Hematopoietic multipotent progenitor cell (in vitro differentiated cells): ENCODE data around the gene MYO5B. TPM values are rescaled to one million over a fixed set of nuclear protein-coding genes. Genes with fewer than 3 reads are reported as not detected.
A peak's percentile ranks its signal among the peaks of the same experiment; 100 is the strongest.
"Not testable (repeated sequence)": the region's sequence is repeated elsewhere in the genome, so short reads cannot be mapped to it uniquely, and the experiment has no call there.

Experiments
- DNase-seq, 3 donors: peaks; one replicate each; pipeline ENCODE4 v3.0.0-alpha.2; 2011 to 2015; ENCODE audit warnings: low read depth in 2 of 3, low spot score in 2 of 3
- total RNA-seq: library from RNA; depleted of rRNA; stranded (reverse); fragments of >200 nt; gene quantifications from one replicate; pipeline ENCODE4 v1.2.3, GENCODE V29; 2012

The MYO5B gene
- total RNA-seq, result under 0.01 TPM

DNA sequence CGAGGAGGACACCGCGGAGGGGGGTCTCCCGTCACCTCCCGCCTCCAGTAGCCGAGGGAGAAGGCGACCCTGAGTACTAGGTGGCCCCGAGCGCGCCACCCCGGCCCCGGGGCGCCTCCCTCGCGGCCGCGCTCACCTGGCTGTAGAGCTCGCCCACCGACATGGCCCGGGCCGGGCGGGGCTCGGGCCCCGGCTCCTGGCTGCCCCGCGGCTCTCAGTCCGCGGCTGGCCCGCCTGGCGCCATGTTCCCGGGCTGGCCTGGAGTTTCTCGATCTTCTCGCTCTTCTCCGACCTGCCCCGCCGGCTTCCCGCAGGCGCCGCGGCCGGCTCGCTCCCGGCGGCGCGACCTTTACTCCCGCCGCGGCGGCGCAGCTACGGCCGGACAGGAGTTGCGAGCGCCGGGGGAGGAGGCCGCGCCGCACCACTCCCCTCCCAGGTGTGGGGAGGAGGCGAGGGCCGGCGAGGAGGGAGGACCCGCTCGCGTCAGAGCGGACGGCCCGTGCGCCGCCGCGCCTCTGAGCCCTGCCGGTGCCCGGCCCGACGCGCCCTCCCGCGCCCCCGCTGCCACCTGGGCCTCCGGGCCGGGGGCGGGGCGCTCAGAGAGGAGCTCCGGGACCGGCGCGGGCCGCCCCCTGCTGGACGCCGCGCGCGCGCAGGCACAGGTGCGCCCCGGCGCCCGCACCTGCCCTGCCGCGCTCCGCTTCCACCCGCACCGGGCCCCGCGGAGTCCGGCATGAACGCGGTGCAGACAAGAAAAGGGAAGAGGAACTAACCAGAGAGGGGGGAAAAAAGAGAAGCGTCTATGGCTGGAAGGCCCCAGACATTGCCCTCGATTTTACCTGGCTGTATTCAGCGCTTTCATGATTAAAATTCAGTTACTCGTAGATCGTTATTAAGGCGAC, at the start of gene MYO5B:
Gene MYO5B, minus strand, starts transcription at position 517 of the 902 bp plus-strand sequence. Its CDS starts 354 bp downstream, at position 163.
- peak; percentile 14 to 44 (median 42) for DNase-seq

DNA sequence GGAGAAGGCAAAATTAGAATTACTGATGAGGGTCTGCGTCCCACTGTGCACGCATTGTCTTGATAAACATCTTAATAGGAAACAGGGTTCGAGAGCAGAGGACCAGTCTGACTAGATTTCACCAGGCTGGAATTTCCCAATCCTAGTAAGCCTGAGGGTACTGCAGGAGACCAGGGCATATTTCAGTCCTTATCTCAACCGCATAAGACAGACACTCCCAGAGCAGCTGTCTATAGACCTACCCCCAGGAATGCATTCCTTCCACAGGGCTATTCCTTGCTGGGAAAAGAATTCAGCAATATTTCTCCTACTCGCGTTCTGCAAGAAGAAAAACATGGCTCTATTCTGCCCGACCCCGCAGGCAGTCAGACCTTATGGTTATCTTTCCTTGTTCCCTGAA, 46.8 kb upstream of the MYO5B start:
- DNase-seq, result not testable (repeated sequence)

DNA sequence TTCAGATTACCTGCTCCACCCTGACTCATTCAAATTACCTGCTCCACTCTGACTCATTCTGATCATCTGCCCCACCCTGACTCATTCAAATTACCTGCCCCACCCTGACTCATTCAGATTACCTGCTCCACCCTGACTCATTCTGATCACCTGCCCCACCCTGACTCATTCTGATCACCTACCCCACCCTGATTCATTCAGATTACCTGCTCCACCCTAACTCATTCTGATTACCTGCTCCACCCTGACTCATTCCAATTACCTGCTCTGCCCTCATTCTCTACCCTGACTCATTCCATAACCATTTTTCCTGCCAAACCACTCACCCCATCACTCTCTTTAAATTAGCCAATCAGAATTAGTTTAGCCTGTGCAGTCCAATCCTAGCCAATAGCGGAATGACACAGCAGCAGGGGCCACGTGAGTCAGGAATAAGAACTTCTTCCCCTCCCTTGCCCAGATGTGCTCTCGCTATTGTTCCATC, 45.2 kb upstream of the MYO5B start:
- DNase-seq, result no peak

DNA sequence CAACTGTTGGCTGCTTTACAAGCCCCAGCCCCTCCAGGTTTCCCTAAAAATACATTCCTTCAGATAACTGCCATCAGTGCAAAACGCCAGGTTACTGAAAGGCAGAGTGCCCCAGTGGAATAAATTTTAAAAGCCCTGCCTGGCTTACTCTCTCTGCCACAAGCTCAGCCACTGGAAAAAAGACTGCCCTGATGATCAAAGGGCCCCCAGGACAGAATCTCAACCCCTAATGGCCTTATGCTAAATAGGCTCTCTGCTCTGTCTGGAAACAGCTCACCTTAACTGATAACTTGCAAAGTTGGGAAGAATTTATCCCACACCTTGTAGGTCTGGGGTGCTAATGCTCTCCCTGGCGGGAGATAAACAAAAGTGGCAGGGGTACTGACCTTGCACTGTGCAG, 37.5 kb upstream of the MYO5B start:
- no peak for DNase-seq

DNA sequence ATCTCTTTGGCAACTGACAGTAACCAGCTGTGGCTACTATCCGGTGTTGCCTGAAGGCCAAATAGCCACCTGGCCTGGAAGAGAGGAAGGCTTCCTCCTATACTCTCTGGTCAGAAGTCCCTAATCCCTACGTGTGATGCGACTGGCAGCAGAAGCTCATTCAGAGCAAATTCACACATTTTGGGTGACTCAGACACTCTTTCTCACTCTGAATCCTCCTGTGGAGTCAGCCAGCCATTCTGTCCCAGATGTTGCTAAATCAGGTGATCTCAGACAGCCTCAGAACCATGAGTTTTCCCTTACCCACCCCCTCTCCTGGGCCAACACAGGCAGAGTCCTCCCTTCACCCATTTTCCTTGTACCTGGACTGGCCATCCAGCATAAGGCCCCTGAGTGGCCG, 36.7 kb upstream of the MYO5B start:
- DNase-seq, result no peak

DNA sequence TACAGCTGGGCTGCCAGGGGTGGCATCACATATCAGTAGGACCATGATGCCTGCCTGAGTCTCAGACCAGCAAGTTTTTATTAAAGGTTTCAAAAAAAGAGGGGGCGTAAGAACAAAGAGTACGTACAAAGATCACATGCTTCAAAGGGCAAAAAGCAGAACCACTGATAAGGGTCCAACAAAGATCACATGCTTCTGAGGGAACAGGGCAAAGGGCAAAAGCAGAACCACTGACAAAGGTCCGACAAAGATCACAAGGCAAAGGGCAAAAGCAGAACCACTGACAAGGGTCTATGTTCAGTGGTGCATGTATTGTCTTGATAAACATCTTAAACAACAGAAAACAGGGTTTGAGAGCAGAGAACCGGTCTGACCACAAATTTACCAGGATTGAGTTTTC, 25.3 kb upstream of the MYO5B start:
- not testable (repeated sequence) for DNase-seq

DNA sequence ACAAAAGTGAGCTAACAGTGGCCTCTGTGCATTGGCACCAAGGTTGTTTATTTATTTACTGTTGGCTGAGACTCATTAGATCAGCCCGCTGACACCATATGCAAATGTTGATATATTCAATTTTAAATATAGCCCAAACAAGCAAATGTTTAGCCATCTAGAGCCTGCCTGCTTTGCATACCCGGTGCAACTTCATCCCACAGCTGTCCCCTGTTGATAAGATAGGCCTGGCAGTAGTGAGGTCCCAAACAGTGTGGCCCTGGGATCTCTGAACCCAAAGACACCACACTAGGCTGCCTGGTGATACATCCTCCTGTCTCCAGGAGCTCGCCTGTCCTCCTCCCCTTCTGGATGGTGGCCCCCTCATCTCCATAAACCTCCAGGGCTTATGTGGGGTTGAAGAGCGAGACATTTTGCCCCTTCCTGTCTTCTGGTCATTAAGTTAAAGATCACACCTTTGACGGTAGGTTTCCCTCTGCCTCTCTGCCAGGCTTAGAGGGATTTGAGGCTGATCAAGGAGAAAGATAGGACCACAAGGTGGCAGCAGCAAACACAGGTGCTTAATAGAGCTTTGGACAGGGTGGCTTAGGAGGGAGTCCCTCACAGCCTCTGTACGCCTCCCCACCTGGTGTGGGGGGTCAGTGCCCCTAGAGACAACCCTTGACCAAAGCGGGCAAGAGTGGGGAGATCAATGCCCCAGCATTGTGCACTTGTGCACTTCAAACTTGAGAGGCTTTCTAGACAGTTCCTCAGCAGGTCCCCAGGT, 23.7 kb upstream of the MYO5B start:
- peak in 2 of 3 donors; percentile 5 to 58 for DNase-seq

DNA sequence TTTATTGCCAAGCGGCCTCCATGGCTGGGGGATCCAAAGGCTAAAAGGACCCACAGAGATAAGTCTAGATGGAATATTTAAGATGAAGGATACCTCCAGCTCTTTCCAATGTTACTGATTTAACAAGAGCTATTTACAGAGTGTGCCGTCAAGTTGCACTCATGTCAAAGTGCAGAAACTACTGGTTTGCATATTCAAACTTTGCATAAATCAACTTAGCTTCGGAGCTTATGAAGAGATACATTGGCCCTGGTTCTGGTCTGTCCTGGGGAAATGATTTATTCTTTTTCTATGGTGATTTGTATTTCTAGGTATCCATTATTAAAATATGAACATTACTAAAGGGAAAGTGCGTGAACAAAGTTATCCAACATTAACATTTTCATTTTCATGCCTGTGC, 14.4 kb upstream of the MYO5B start:
- no peak for DNase-seq

DNA sequence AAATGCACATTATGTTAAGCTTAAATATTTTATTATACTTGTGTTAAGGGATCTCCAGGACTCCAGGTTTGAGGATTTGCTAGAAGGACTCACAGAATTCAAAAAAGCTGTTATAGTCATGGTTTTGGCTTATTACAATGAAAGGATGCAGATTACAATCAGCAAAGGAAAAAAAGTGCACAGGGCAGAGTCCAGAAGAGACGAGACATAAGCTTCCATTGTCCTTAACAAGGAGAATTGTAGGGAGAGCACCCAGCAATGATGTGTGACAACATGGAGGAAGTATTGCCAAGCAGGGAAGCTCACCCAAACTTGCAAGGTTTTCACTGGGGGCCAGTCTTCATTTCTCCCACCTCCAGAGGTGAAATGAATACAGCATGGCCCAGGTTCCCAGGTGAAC, 12.8 kb upstream of the MYO5B start:
- DNase-seq, result no peak

DNA sequence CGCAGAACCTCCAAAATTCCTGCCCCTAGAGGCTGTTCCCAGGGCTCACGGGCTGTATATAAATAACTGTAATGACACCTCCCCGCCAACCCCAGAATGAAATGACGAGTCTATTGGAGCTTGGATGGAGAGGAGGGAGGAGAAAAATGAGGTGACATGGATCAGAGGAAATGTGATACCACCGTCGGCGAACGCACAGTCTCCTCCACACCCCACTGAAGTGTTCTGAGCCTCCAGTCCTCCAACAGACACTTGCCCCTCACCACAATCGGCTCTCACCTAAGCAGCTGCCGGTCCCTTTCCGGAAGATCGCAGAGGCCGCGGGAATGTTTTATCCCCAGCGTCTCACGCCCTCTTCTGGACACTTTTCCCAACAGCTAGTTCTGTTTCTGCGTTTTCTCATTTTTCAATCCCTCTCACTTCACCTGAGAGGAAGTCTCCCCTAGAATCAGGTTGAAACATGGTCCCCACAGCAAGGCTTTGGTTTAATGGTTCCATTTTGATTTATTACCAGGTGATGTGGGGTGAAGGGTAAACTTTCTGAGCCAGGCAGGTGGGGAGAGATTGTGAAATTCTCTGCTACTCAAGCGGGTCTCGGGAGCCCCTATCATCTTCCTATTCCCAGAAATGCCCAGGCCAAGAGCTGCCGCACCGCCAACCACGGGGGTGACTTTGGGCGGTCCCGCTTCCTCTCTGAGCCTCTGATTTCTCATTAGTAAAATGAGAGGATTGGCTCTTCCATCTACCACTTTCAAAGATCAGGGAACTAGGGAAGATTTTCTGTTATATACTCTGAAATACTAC, 9.1 kb upstream of the MYO5B start:
- DNase-seq, result peak in 2 of 3 donors; percentile 29 to 39

DNA sequence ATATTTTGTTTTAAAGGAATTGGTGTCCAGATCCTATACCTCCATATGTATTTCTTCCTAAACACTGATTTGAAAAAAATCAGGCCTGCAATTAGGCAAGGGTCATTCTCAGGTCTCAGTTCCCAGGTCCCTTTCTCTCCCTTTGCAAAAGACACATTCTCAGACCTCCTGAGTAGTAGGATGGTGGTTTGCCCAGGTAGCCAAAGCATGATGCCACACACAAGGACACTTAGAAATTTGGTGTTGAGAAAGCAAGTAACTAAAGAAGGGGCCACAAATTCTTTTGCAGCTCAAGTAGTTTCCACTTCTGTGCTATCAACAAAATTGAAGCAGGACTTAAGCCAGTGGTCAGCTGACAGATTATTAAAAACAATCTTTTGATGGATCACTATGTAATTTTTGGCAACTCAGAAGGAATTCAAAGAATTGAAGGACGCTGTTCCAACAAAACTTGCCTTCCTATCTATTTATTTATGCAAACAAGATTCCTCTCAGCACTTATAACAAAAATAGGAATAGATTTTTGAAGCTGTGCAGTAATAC, 6.6 kb upstream of the MYO5B start:
- DNase-seq, result no peak

DNA sequence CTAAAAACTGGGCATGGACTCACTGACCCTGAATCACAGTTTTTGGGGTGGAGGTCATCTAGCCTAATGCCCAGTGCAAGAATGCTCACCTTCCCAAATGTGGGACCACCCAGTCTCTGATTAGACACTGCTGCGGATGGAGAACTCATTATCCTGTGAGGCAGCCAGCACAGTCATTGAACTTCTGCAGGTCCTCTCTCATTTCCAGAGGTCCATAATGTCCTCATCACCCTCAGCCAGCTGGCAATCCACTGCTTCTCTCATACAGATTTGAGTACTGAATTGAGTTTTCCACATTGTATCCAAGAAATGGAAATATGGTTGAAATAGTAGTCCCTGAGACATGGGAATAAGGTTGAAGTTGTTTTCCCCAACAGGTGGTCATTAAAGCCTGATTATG, 5.0 kb upstream of the MYO5B start:
- DNase-seq, result no peak

DNA sequence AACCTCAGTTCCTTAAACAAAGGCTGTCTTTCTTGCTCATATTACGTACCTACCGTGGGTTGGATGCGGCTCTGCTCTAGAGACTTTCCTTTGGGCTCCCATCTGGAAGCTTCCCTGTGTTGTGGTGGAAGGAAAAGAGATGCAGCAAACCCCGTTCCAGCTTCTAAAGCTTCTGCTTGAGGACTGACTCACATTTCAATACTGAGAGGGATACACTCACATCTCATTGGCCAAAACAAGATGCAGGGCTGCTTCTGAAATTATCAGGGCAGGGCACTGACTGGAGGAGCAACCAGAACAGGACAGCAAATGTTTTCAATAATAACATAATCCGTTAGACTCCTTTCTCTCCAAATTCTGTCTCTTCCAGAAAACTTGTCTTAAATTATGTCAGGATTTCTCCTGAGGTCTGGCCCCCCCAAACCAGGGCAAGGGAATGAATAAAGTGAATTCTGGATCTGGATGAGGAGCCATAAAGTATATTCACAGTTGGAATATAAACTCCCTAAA, 4.5 kb upstream of the MYO5B start:
- DNase-seq, result no peak

DNA sequence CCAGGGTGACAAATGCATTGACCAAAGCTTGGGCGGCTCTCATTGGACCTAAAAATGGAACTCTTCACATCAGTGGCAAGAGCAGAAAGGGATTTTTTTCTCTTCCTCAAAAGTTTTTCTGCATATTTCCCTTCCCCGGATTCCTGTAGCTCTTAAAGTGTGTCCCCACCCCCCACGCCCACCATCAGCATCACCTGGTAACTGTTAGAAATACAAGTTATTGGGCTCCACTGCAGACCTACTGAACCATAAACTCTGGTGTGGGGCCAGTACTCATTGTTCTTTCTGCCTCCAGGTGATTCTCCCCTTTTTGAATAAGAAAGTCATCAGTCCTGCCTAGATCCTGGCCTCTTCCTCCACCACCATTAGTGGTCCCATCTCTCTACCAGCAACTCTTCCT, 1.3 kb upstream of the MYO5B start:
- DNase-seq, result no peak

DNA sequence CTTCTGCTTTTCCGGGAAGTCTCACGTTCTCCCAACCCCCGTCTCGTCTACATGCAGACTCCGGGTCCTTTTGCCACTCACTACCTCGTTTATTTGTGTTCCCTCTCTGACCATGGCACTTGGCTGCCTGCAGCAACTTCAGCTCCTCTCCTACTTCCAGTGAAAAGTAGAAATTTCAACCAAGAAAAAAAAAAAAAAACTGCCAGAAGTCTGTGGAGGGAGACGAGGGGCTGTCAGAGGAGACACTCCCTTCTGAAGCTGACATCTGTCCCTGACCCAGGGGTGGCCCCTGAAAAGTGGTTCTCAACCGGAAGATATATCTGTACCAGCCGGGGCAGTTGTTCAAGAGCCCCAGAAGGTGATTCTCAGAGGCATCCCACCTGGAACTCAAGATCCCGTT, 742 bp upstream of the MYO5B start:
- DNase-seq, result no peak

DNA sequence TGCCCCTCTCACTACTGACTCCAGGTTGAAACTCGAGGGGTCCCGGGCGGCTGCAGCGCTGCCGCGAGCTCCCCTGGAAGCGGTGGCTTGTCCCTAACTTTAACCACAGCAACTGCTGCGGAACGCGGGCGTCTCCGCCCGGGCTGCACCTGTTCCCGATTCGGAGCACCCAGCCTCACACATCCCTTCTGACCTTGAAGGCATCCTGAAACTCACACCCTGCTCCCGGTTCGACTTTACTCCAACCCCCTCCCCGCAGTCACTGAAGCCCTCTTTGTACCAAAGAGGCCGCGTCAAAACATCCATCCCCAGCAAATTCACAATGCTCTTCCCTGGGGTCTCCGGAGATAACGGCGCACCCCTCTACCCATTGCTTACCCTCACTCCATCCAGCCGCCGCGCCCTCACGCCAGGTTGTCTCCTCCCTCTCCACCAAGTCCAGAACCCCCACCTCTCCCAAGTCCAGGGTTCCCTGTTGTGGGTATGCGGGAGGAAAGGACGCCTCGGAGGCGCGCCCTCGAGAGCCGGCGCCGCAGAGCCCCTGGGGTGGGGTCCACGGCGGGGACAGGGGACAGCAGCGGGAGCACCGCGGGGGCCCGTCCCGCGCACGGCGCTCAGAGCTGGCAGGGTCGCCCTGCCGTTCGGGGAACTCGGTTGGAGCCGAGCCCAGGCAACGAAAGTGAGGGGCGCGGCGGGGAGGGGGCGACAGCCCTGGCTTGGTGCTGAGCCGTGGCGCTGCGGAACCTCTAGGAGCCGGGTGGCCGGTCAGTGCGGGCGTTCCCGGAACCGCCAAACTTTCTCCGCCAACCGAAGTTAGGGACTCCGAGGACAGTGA, 934 bp downstream of the MYO5B start:
- peak in 1 of 3 donors; percentile 7 for DNase-seq

DNA sequence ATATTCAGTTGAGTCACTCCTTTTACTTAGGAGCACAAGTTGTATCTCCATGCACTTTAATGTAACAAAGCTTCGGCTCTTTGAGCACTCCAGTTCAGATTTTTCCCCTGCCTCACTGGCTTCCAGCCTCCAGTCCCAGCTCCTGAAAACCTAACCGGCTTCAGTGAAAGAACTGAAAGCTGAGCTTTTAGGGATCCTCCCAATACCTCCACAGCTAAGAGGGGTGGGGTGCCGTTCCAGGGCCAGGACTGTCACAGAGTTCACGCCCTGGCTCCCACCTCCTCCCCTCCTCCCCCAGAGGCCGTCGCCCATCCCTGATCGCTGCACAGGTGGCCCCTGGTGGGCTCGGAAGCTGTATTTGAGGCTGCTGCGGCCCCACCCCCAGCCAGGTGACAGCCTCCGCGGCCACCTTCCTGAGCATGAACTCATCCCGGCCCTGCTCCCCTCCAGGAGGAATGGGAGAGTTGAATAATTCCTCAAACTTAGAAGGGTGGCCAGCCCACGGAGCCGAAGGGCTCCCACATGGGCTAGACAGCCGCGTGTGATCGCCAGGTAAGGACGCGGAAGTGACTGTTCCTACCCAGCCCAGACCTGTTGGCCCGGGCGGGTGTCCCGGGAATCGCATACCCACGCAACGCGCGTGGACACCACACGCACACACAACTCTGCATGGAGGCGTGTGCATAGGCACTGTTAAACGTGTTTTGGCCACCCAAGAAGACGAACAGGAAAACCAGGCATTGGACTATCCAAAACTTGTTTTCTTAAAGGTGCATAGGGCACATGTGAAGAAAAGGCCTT, 1.8 kb downstream of the MYO5B start:
- DNase-seq, result no peak

DNA sequence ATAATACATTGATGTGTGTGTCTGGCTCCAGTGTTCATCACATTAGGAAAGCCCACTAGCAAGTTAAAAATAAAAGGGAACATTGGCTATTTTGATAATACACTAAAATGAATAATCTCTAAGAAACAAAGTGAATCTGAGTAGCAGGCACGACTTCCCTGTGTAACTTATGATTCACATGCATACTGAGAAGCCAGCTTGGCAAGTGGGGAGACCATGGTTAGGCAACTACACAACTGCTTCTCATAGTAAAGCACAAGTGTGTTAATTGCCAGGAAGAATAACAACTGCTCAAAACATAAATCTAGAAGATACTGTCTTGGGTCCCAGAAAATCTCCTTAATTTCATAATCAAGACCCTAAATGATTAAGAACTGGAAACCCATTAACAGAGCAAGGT, 4.0 kb downstream of the MYO5B start:
- no peak for DNase-seq

DNA sequence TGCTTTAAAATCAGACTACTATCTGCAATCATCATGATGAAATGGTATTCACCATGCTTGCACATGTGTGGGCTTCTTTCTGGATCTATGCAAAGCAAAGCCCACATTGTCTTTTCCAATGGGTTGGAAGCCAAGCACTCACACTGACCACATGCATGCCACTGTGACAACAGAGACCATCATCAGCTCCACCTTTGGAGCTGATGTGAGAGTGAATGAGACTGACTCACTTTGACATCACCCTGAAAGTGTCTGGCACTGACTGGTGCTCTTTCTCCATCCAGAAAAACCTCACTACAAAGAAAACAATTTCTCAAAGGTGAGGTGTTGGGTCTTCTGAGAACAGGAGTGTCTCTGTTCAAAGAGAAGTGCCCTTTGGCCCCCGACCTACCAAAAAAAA, 4.7 kb downstream of the MYO5B start:
- DNase-seq, result no peak
